GM19397 (cell line): ENCODE results near the gene MAN1C1.

Experiments
- ATAC-seq: cut with Tn5 transposase; IDR thresholded peaks from one replicate; pipeline ENCODE4 v1.9.1; 2021; ENCODE audit warnings: mild to moderate bottlenecking, moderate library complexity; ENCODE audit not compliant: unreplicated experiment

The MAN1C1 gene

GRCh38 chr1:25707280-25708016, 90.9 kb downstream of the MAN1C1 start:
- ATAC-seq, result no peak

GRCh38 chr1:25710583-25711347, 94.2 kb downstream of the MAN1C1 start:
- ATAC-seq, result no peak

- ATAC-seq, result no peak
Observed at GRCh38 chr1:25711555-25712298, 95.1 kb downstream of the MAN1C1 start.

GRCh38 chr1:25712299-25712970, 95.8 kb downstream of the MAN1C1 start:
- ATAC-seq, result no peak

GRCh38 chr1:25713961-25714360, 97.4 kb downstream of the MAN1C1 start:
- no peak for ATAC-seq

- no peak for ATAC-seq
Observed at GRCh38 chr1:25714372-25714931, 97.9 kb downstream of the MAN1C1 start.

- ATAC-seq, result no peak
Observed at GRCh38 chr1:25715888-25716287, 99.3 kb downstream of the MAN1C1 start.

GRCh38 chr1:25716320-25716719, 99.7 kb downstream of the MAN1C1 start:
- ATAC-seq, result no peak

- ATAC-seq, result no peak
Observed at GRCh38 chr1:25718732-25719131, 102.1 kb downstream of the MAN1C1 start.

- no peak for ATAC-seq
Observed at GRCh38 chr1:25720624-25721023, 104.0 kb downstream of the MAN1C1 start.

- no peak for ATAC-seq
Observed at GRCh38 chr1:25723250-25723880, 106.8 kb downstream of the MAN1C1 start.

GRCh38 chr1:25724201-25724600, 107.6 kb downstream of the MAN1C1 start:
- no peak for ATAC-seq

- no peak for ATAC-seq
Observed at GRCh38 chr1:25724966-25725365, 108.4 kb downstream of the MAN1C1 start.

GRCh38 chr1:25725482-25725881, 108.9 kb downstream of the MAN1C1 start:
- no peak for ATAC-seq

GRCh38 chr1:25727088-25727487, 110.5 kb downstream of the MAN1C1 start:
- no peak for ATAC-seq

GRCh38 chr1:25727635-25728286, 111.2 kb downstream of the MAN1C1 start:
- no peak for ATAC-seq

- ATAC-seq, result no peak
Observed at GRCh38 chr1:25728301-25728935, 111.8 kb downstream of the MAN1C1 start.

GRCh38 chr1:25729045-25729444, 112.5 kb downstream of the MAN1C1 start:
- no peak for ATAC-seq
